Keratinocyte (primary cell): Measurements from ENCODE around the gene ADAMTS2. TPM values are rescaled to one million over a fixed set of nuclear protein-coding genes. Genes with fewer than 3 reads are reported as not detected.

ENCODE experiments used
- DNase-seq: peaks from one replicate; pipeline ENCODE4 v3.0.0-alpha.2; 2011; ENCODE audit warnings: low read depth, missing footprints, low spot score
- FAIRE-seq: peaks from 2 replicates; lab custom pipeline; 2011; peaks lifted over from hg19 to GRCh38; lab: Jason Lieb, UNC
- H2AFZ ChIP-seq: 2 replicates; pipeline ENCODE4 v1.6.0; 2012; ENCODE audit warnings: low read length, control low read depth, inconsistent platforms; ENCODE audit not compliant: control insufficient read depth
- H3K27ac ChIP-seq: 2 replicates; pipeline ENCODE4 v1.5.1; 2011; ENCODE audit warnings: low read length; ENCODE audit not compliant: control insufficient read depth, insufficient read depth
- H3K27me3 ChIP-seq: 3 replicates; pipeline ENCODE4 v1.6.0; 2011; ENCODE audit warnings: low read length; ENCODE audit not compliant: control insufficient read depth, insufficient read depth; ENCODE audit errors: extremely low read depth
- H3K36me3 ChIP-seq, 2 experiments: 2 replicates in 1 of 2; 3 replicates in 1 of 2; pipeline ENCODE4 v1.5.1; 2011; ENCODE audit warnings: low read length in 2 of 2, mild to moderate bottlenecking in 1 of 2; ENCODE audit not compliant: control insufficient read depth in 2 of 2, insufficient read depth in 2 of 2; ENCODE audit errors: extremely low read depth in 1 of 2
- H3K4me1 ChIP-seq: 3 replicates; pipeline ENCODE4 v1.5.1; 2011; ENCODE audit warnings: low read length; ENCODE audit not compliant: control insufficient read depth, insufficient read depth; ENCODE audit errors: extremely low read depth
- H3K4me2 ChIP-seq: 3 replicates; pipeline ENCODE4 v1.6.0; 2011; ENCODE audit warnings: low read depth, low read length; ENCODE audit not compliant: control insufficient read depth, insufficient read depth; ENCODE audit errors: extremely low read depth
- H3K4me3 ChIP-seq, 3 experiments: fragments of 200-600 bp in 1 of 3; sonication (generic) in 1 of 3; 2 replicates in 2 of 3; 3 replicates in 1 of 3; pipeline ENCODE4 v1.5.1; 2011 to 2016; ENCODE audit warnings: low read length in 3 of 3, mild to moderate bottlenecking in 3 of 3, control low read depth in 2 of 3, inconsistent platforms in 1 of 3, low read depth in 1 of 3, mixed read lengths in 1 of 3, mixed run types in 1 of 3, moderate library complexity in 1 of 3; ENCODE audit not compliant: control insufficient read depth in 2 of 3, insufficient read depth in 2 of 3; ENCODE audit errors: extremely low read depth in 1 of 3
- H3K79me2 ChIP-seq: 2 replicates; pipeline ENCODE4 v1.6.0; 2012; ENCODE audit warnings: low read length; ENCODE audit not compliant: control insufficient read depth, insufficient read depth
- H3K9ac ChIP-seq: 3 replicates; pipeline ENCODE4 v1.6.0; 2011; ENCODE audit warnings: low read length; ENCODE audit not compliant: control insufficient read depth, insufficient read depth; ENCODE audit errors: extremely low read depth
- H3K9me1 ChIP-seq: 3 replicates; pipeline ENCODE4 v1.6.0; 2011; ENCODE audit warnings: low read length; ENCODE audit not compliant: control insufficient read depth, insufficient read depth; ENCODE audit errors: extremely low read depth
- H3K9me3 ChIP-seq: 2 replicates; pipeline ENCODE4 v1.5.1; 2012; ENCODE audit warnings: low read depth, low read length; ENCODE audit not compliant: control insufficient read depth
- H4K20me1 ChIP-seq: 3 replicates; pipeline ENCODE4 v1.6.0; 2011; ENCODE audit warnings: low read length; ENCODE audit not compliant: control insufficient read depth, insufficient read depth; ENCODE audit errors: extremely low read depth
- CTCF ChIP-seq, 3 experiments: IDR thresholded peaks in 1 of 3; conservative IDR thresholded peaks in 1 of 3; optimal IDR thresholded peaks in 1 of 3; 2 replicates in 2 of 3; 3 replicates in 1 of 3; pipeline versions ENCODE3 to v1.5.1; 2011; ENCODE audit warnings: low read length in 3 of 3, mild to moderate bottlenecking in 3 of 3, moderate library complexity in 2 of 3, control low read depth in 1 of 3, inconsistent platforms in 1 of 3; ENCODE audit not compliant: insufficient read depth in 2 of 3; ENCODE audit errors: extremely low read depth in 1 of 3
- EZH2 ChIP-seq: IDR thresholded peaks from one replicate; pipeline ENCODE4 v1.6.1; 2012; ENCODE audit warnings: inconsistent platforms, mild to moderate bottlenecking, low read length, moderate library complexity
- dilution Hi-C: fragments of 300-500 bp; cut with MboI; formaldehyde crosslinking; loops from one replicate; pipeline ENCODE4 v1.7.0; 2020; ENCODE audit warnings: low sequenced_read_pairs; ENCODE audit not compliant: extremely low pct_ligation_motif_present
- polyA plus RNA-seq, 5 experiments: library from polyadenylated mRNA; depleted of rRNA in 3 of 5; stranded (reverse) in 3 of 5; stranded (forward) in 1 of 5; unstranded in 1 of 5; fragments of >200 nt; gene quantifications; 1 replicate in 1 of 5; 2 replicates in 3 of 5; 3 replicates in 1 of 5; pipeline versions ENCODE4 v1.2.1 to v1.2.3, GENCODE V29; 2011 to 2012; ENCODE audit warnings: missing spikeins in 2 of 5, low read depth in 1 of 5, low replicate concordance in 1 of 5

Gene ADAMTS2
- polyA plus RNA-seq, 1 donor (not counting 4 experiments of a cell fraction or from before 2014, with no cell fraction given): not detected

GRCh38 chr5:179160584-179160983 lies 184.7 kb downstream of the ADAMTS2 start:
- H3K36me3 ChIP-seq: no peaks in the 10 kb centered on the region
- DNase-seq: no peak
- no peaks in the 10 kb centered on the region for H3K27me3 ChIP-seq
- H3K79me2 ChIP-seq: no peaks in the 10 kb centered on the region
- dilution Hi-C loops: no loop called here
- H4K20me1 ChIP-seq: no peaks in the 10 kb centered on the region
- H2AFZ ChIP-seq: no peak overlapping the region
- FAIRE-seq: no peak
- no peak overlapping the region for H3K9ac ChIP-seq
- H3K27ac ChIP-seq: no peak overlapping the region
- no peak overlapping the region for H3K4me2 ChIP-seq
- H3K4me3 ChIP-seq: no peak overlapping the region
- TF ChIP-seq CTCF (optimal IDR thresholded peaks at IDR 0.05 in 1 of 3, IDR thresholded peaks at IDR 0.05 in 1 of 3, conservative IDR thresholded peaks at IDR 0.05 in 1 of 3; ENCODE audit: extremely low read depth in 1 of 3, insufficient read depth in 2 of 3, low read length in 3 of 3): no peak
- no peak for TF ChIP-seq EZH2
- H3K4me1 ChIP-seq: no peaks in the 10 kb centered on the region
- H3K9me1 ChIP-seq: no peaks in the 10 kb centered on the region
- H3K9me3 ChIP-seq: peaks cover 10% of the 10 kb centered on the region

GRCh38 chr5:179158556-179158955 lies 186.7 kb downstream of the ADAMTS2 start:
- DNase-seq (no peak), FAIRE-seq (no peak)
- no peaks in the 10 kb centered on the region for H3K27me3 ChIP-seq
- H3K4me3 ChIP-seq: no peak overlapping the region
- H4K20me1 ChIP-seq: no peaks in the 10 kb centered on the region
- H3K27ac ChIP-seq: no peak overlapping the region
- no peak overlapping the region for H2AFZ ChIP-seq
- no peak overlapping the region for H3K4me2 ChIP-seq
- no peaks in the 10 kb centered on the region for H3K4me1 ChIP-seq
- H3K9me3 ChIP-seq: peaks cover 9% of the 10 kb centered on the region
- H3K79me2 ChIP-seq: no peaks in the 10 kb centered on the region
- H3K36me3 ChIP-seq: no peaks in the 10 kb centered on the region
- H3K9ac ChIP-seq: no peak overlapping the region
- TF ChIP-seq EZH2: no peak
- no peak for TF ChIP-seq CTCF (optimal IDR thresholded peaks at IDR 0.05 in 1 of 3, IDR thresholded peaks at IDR 0.05 in 1 of 3, conservative IDR thresholded peaks at IDR 0.05 in 1 of 3; ENCODE audit: extremely low read depth in 1 of 3, insufficient read depth in 2 of 3, low read length in 3 of 3)
- no peaks in the 10 kb centered on the region for H3K9me1 ChIP-seq
- dilution Hi-C loops: no loop called here
